GM12891 (cell line): ENCODE results near the gene PPARG.

Experiments used
- PAX5 ChIP-seq: IDR thresholded peaks from 2 replicates; pipeline ENCODE4 v1.6.1; 2011; ENCODE audit warnings: low read length, moderate library complexity, mild to moderate bottlenecking; ENCODE audit not compliant: insufficient read depth, severe bottlenecking
- POLR2A ChIP-seq: IDR thresholded peaks from 2 replicates; pipeline ENCODE4 v1.6.1; 2011; ENCODE audit warnings: low read depth, low read length, control low read depth
- POLR2AphosphoS5 ChIP-seq: IDR thresholded peaks from 2 replicates; pipeline ENCODE4 v1.6.1; 2011; ENCODE audit warnings: low read depth, low read length, control low read depth
- POU2F2 ChIP-seq: IDR thresholded peaks from 2 replicates; pipeline ENCODE4 v1.6.1; 2011; ENCODE audit warnings: low read depth, mild to moderate bottlenecking, control low read depth, low read length, moderate library complexity
- TAF1 ChIP-seq: IDR thresholded peaks from 2 replicates; pipeline ENCODE4 v1.6.1; 2011; ENCODE audit warnings: low read depth, low read length, control low read depth

- no peak for TF ChIP-seq POLR2AphosphoS5
- TF ChIP-seq TAF1: no peak
- TF ChIP-seq PAX5: no peak
- TF ChIP-seq POLR2A: no peak
- no peak for TF ChIP-seq POU2F2
Measured at GRCh38 chr3:12349895-12350811, 61.3 kb downstream of the PPARG start.
